Brain microvascular endothelial cell (primary cell): ENCODE measurements around the gene TRMT112.
"Not testable (repeated sequence)": the region's sequence is repeated elsewhere in the genome, so short reads cannot be mapped to it uniquely, and the experiment has no call there.

ENCODE experiments used
- DNase-seq: peaks from one replicate; pipeline ENCODE4 v3.0.0-alpha.2; 2020
- H3K27ac ChIP-seq: fragments of 250-450 bp; sonication (Bioruptor Pico); 2 replicates; pipeline ENCODE4 v1.5.1; 2020; ENCODE audit warnings: mild to moderate bottlenecking, moderate library complexity
- H3K27me3 ChIP-seq: fragments of 250-450 bp; sonication (Bioruptor Pico); replicated peaks from 2 replicates; pipeline ENCODE4 v1.5.1; 2020; ENCODE audit warnings: mild to moderate bottlenecking
- H3K36me3 ChIP-seq: fragments of 250-450 bp; sonication (Bioruptor Pico); replicated peaks from 2 replicates; pipeline ENCODE4 v1.5.1; 2020; ENCODE audit warnings: mild to moderate bottlenecking
- H3K4me3 ChIP-seq: 2 replicates; pipeline ENCODE4 v1.5.1; 2011; ENCODE audit warnings: low read depth, mild to moderate bottlenecking, control low read depth, low read length, moderate library complexity
- in situ Hi-C: cut with HindIII; loops from 2 replicates; pipeline ENCODE4 v1.10.0; 2017; ENCODE audit warnings: low sequenced_read_pairs, low pct_ligation_motif_present
- TF ChIP-seq, protein P1 (sequence below): IDR thresholded peaks from 2 replicates; pipeline ENCODE4 v1.5.1; 2011; ENCODE audit warnings: low read depth, mild to moderate bottlenecking, moderate library complexity, low read length, control low read depth, inconsistent platforms; ENCODE audit errors: missing control alignments

The TRMT112 gene

GRCh38 chr11:64312947-64313346 is 4.4 kb downstream of the TRMT112 start:
- TF ChIP-seq, protein P1, sequence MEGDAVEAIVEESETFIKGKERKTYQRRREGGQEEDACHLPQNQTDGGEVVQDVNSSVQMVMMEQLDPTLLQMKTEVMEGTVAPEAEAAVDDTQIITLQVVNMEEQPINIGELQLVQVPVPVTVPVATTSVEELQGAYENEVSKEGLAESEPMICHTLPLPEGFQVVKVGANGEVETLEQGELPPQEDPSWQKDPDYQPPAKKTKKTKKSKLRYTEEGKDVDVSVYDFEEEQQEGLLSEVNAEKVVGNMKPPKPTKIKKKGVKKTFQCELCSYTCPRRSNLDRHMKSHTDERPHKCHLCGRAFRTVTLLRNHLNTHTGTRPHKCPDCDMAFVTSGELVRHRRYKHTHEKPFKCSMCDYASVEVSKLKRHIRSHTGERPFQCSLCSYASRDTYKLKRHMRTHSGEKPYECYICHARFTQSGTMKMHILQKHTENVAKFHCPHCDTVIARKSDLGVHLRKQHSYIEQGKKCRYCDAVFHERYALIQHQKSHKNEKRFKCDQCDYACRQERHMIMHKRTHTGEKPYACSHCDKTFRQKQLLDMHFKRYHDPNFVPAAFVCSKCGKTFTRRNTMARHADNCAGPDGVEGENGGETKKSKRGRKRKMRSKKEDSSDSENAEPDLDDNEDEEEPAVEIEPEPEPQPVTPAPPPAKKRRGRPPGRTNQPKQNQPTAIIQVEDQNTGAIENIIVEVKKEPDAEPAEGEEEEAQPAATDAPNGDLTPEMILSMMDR, result no peak
- in situ Hi-C loops, result no loop called here
- peaks cover 14% of the 10 kb centered on the region for H3K36me3 ChIP-seq
- H3K4me3 ChIP-seq, result no peak overlapping the region
- DNase-seq, result no peak
- no peak overlapping the region for H3K27ac ChIP-seq
- no peaks in the 10 kb centered on the region for H3K27me3 ChIP-seq

- H3K27ac ChIP-seq, H3K4me3 ChIP-seq, H3K36me3 ChIP-seq, in situ Hi-C loops, H3K27me3 ChIP-seq, DNase-seq: not testable (repeated sequence)
Observed at GRCh38 chr11:64307795-64308194, 9.6 kb downstream of the TRMT112 start.

GRCh38 chr11:64306876-64307622 is 10.3 kb downstream of the TRMT112 start:
- H3K4me3 ChIP-seq, result no peak overlapping the region

DNA sequence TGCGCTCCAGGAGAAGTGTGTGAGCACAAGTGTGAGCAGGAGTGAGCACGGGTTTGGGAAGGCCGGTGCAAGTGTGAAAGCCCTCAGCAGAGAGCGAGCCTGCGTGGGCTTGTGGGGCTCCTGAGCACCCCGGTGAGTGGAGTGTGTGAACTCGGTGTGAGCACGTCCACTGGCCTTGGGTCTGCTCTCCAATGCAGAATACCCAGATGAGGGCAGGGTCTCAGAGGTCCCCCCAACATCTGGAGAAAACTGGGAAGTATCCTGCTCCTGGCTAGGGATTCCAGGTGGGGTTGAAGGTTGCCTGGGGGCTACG is 10.8 kb downstream of the TRMT112 start:
- Histone ChIP-seq H3K4me3 (peak overlapping the region; percentile 75), H3K36me3 (no peaks in the 10 kb centered on the region), H3K27me3 (no peaks in the 10 kb centered on the region), H3K27ac (no peak overlapping the region)
- TF ChIP-seq, protein P1, result no peak
- no peak for DNase-seq
- in situ Hi-C loops, result no loop called here

More at GRCh38 chr11:64306876-64307622, 10.3 kb downstream of the TRMT112 start:
- H3K27ac ChIP-seq, result no peak overlapping the region
- DNase-seq, result no peak
- in situ Hi-C loops, result no loop called here
- H3K36me3 ChIP-seq, result no peaks in the 10 kb centered on the region
- H3K27me3 ChIP-seq, result no peaks in the 10 kb centered on the region
- TF ChIP-seq, protein P1, result no peak

- TF ChIP-seq, protein P1, result peak; percentile 44
- peak overlapping the region; percentile 75 for H3K4me3 ChIP-seq
- no peaks in the 10 kb centered on the region for H3K27me3 ChIP-seq
- H3K27ac ChIP-seq, result no peak overlapping the region
- H3K36me3 ChIP-seq, result no peaks in the 10 kb centered on the region
- no peak for DNase-seq
- in situ Hi-C loops, result no loop called here
Observed at GRCh38 chr11:64305691-64306562, 11.4 kb downstream of the TRMT112 start.

- H3K27me3 ChIP-seq, result peaks cover 4% of the 10 kb centered on the region
- in situ Hi-C loops, result no loop called here
- no peaks in the 10 kb centered on the region for H3K36me3 ChIP-seq
- peak within 1 kb of the TSS; percentile 59 for H3K27ac ChIP-seq
- peak; percentile 97 for DNase-seq
- peak within 1 kb of the TSS; percentile 75 for H3K4me3 ChIP-seq
- TF ChIP-seq, protein P1, result no peak
Observed at GRCh38 chr11:64305075-64305690, 12.2 kb downstream of the TRMT112 start, which contains the start of gene ESRRA. Gene ESRRA, plus strand, starts transcription at chr11:64305524. Its CDS starts 1,656 bp downstream, at chr11:64307180.
